ENCODE data around the gene ZNF598.

ZNF598 gene

GRCh38 chr16:2009791-2010510 is at the start of gene ZNF598:
Gene ZNF598, minus strand, starts transcription at chr16:2009821.
- Histone ChIP-seq H3K4me3 (ENCODE audit: low read depth in 1 of 2, low read length in 2 of 2) (peak within 1 kb of the TSS; percentile 70 to 97), H3K4me2 (ENCODE audit: insufficient read depth, low read length) (peak within 1 kb of the TSS; percentile 90), H3K4me1 (ENCODE audit: insufficient read depth, low read length) (peaks cover 45% of the 10 kb centered on the region), H3K27me3 (ENCODE audit: insufficient read depth, low read length, poor library complexity) (no peaks in the 10 kb centered on the region), H3K9me3 (ENCODE audit: insufficient read depth, low read length, severe bottlenecking) (no peaks in the 10 kb centered on the region), H3K79me2 (ENCODE audit: insufficient read depth, low read length) (peaks cover 58% of the 10 kb centered on the region), H3K9ac (ENCODE audit: low read depth, low read length) (peak within 1 kb of the TSS; percentile 95), H4K20me1 (ENCODE audit: insufficient read depth, low read length) (peaks cover 44% of the 10 kb centered on the region), H3K27ac (ENCODE audit: low read length) (peak within 1 kb of the TSS; percentile 80), H2AFZ (ENCODE audit: low read depth, low read length) (peak within 1 kb of the TSS; percentile 76), H3K36me3 (ENCODE audit: insufficient read depth, low read length) (peaks cover 30% of the 10 kb centered on the region)
- no peak for TF ChIP-seq CTCF (IDR thresholded peaks at IDR 0.05; ENCODE audit: borderline replicate concordance, extremely low read depth, low read length, poor library complexity, severe bottlenecking)
- no peak for TF ChIP-seq EZH2 (IDR thresholded peaks at IDR 0.05; ENCODE audit: borderline replicate concordance, low read depth, low read length, severe bottlenecking)
- peak; percentile 86 for ATAC-seq (ENCODE audit: insufficient read depth, low read depth)
- peak; percentile 79 for DNase-seq

- Histone ChIP-seq H2AFZ (ENCODE audit: low read depth, low read length) (no peak overlapping the region), H3K79me2 (ENCODE audit: insufficient read depth, low read length) (no peaks in the 10 kb centered on the region), H3K27me3 (ENCODE audit: insufficient read depth, low read length, poor library complexity) (no peaks in the 10 kb centered on the region), H3K9ac (ENCODE audit: low read depth, low read length) (no peak overlapping the region), H3K4me1 (ENCODE audit: insufficient read depth, low read length) (no peaks in the 10 kb centered on the region), H3K4me2 (ENCODE audit: insufficient read depth, low read length) (no peak overlapping the region), H3K4me3 (ENCODE audit: low read depth in 1 of 2, low read length in 2 of 2) (no peak overlapping the region), H3K27ac (ENCODE audit: low read length) (no peak overlapping the region), H3K36me3 (ENCODE audit: insufficient read depth, low read length) (peaks cover 64% of the 10 kb centered on the region), H3K9me3 (ENCODE audit: insufficient read depth, low read length, severe bottlenecking) (no peaks in the 10 kb centered on the region), H4K20me1 (ENCODE audit: insufficient read depth, low read length) (peaks cover 7% of the 10 kb centered on the region; the same call in 1 of the 2 replicates)
- ATAC-seq (ENCODE audit: insufficient read depth, low read depth) (no peak), DNase-seq (no peak)
- TF ChIP-seq CTCF (IDR thresholded peaks at IDR 0.05; ENCODE audit: borderline replicate concordance, extremely low read depth, low read length, poor library complexity, severe bottlenecking) (no peak), EZH2 (IDR thresholded peaks at IDR 0.05; ENCODE audit: borderline replicate concordance, low read depth, low read length, severe bottlenecking) (no peak)
Observed at GRCh38 chr16:2058872-2059271, 49.3 kb upstream of the ZNF598 start.

- Histone ChIP-seq H3K9me3 (ENCODE audit: insufficient read depth, low read length, severe bottlenecking) (no peaks in the 10 kb centered on the region), H3K9ac (ENCODE audit: low read depth, low read length) (no peak overlapping the region), H2AFZ (ENCODE audit: low read depth, low read length) (no peak overlapping the region), H4K20me1 (ENCODE audit: insufficient read depth, low read length) (peaks cover 7% of the 10 kb centered on the region; the same call in 1 of the 2 replicates), H3K79me2 (ENCODE audit: insufficient read depth, low read length) (no peaks in the 10 kb centered on the region), H3K4me2 (ENCODE audit: insufficient read depth, low read length) (no peak overlapping the region), H3K36me3 (ENCODE audit: insufficient read depth, low read length) (peaks cover 64% of the 10 kb centered on the region), H3K27me3 (ENCODE audit: insufficient read depth, low read length, poor library complexity) (no peaks in the 10 kb centered on the region), H3K4me3 (ENCODE audit: low read depth in 1 of 2, low read length in 2 of 2) (no peak overlapping the region), H3K27ac (ENCODE audit: low read length) (no peak overlapping the region), H3K4me1 (ENCODE audit: insufficient read depth, low read length) (no peaks in the 10 kb centered on the region)
- TF ChIP-seq CTCF (IDR thresholded peaks at IDR 0.05; ENCODE audit: borderline replicate concordance, extremely low read depth, low read length, poor library complexity, severe bottlenecking) (no peak), EZH2 (IDR thresholded peaks at IDR 0.05; ENCODE audit: borderline replicate concordance, low read depth, low read length, severe bottlenecking) (no peak)
- no peak for DNase-seq
- no peak for ATAC-seq (ENCODE audit: insufficient read depth, low read depth)
Observed at GRCh38 chr16:2058420-2058819, 48.8 kb upstream of the ZNF598 start.

Measured in DND-41 (cell line).